Activated T-cell treated with anti-CD3 and anti-CD28 coated beads, Interleukin-2, amount 50 U/mL, for 72 hours (primary cell): ENCODE measurements around the gene SH3TC2. TPM values are rescaled to one million over a fixed set of nuclear protein-coding genes. Genes with fewer than 3 reads are reported as not detected.

ENCODE experiments used
- total RNA-seq, 2 donors: library from RNA; stranded (reverse); gene quantifications; one replicate each; pipeline ENCODE4 v1.2.3, GENCODE V29; 2022

SH3TC2 gene
- total RNA-seq, 2 donors from 2014 or later, result 0.24 TPM; not detected in 1

Other genes starting within 250 kb of the SH3TC2 start
- gene ADRB2, start 236.5 kb downstream of the SH3TC2 start, total RNA-seq, result 1 to 10 TPM in 1 of 2 donors, under 1 TPM in 1; 0.60 to 1.8 TPM
- under 1 TPM; 0.14 to 0.19 TPM for gene ABLIM3, start 78.4 kb upstream of the SH3TC2 start, total RNA-seq
- under 1 TPM; 0.12 to 0.17 TPM for gene AFAP1L1, start 208.8 kb upstream of the SH3TC2 start, total RNA-seq